ENCODE results near the gene GPRIN3. TPM values are rescaled to one million over a fixed set of nuclear protein-coding genes. Genes with fewer than 3 reads are reported as not detected.

Gene GPRIN3
- polyA plus RNA-seq, 1 donor (not counting 4 experiments of a cell fraction or from before 2014, with no cell fraction given): not detected

- H3K4me2 ChIP-seq (ENCODE audit: control insufficient read depth, extremely low read depth, insufficient read depth, low read depth, low read length): no peak overlapping the region
- no peaks in the 10 kb centered on the region for H3K79me2 ChIP-seq (ENCODE audit: control insufficient read depth, insufficient read depth, low read length)
- H3K4me3 ChIP-seq (ENCODE audit: control insufficient read depth in 2 of 3, extremely low read depth in 1 of 3, insufficient read depth in 2 of 3, low read depth in 1 of 3, low read length in 3 of 3): no peak overlapping the region
- no peak overlapping the region for H3K27ac ChIP-seq (ENCODE audit: control insufficient read depth, insufficient read depth, low read length)
- dilution Hi-C loops (cut with MboI; ENCODE audit: extremely low pct_ligation_motif_present, low sequenced_read_pairs): no loop called here
- DNase-seq (ENCODE audit: low read depth, low spot score) (no peak), FAIRE-seq (no peak)
- no peak overlapping the region for H2AFZ ChIP-seq (ENCODE audit: control insufficient read depth, low read length)
- no peaks in the 10 kb centered on the region for H4K20me1 ChIP-seq (ENCODE audit: control insufficient read depth, extremely low read depth, insufficient read depth, low read length)
- H3K27me3 ChIP-seq (ENCODE audit: control insufficient read depth, extremely low read depth, insufficient read depth, low read length): no peaks in the 10 kb centered on the region
- H3K9me3 ChIP-seq (ENCODE audit: control insufficient read depth, low read depth, low read length): no peaks in the 10 kb centered on the region
- H3K9me1 ChIP-seq (ENCODE audit: control insufficient read depth, extremely low read depth, insufficient read depth, low read length): no peaks in the 10 kb centered on the region
- H3K9ac ChIP-seq (ENCODE audit: control insufficient read depth, extremely low read depth, insufficient read depth, low read length): no peak overlapping the region
- no peak for TF ChIP-seq EZH2 (IDR thresholded peaks at IDR 0.05; ENCODE audit: low read length)
- no peak for TF ChIP-seq CTCF (optimal IDR thresholded peaks at IDR 0.05 in 1 of 3, IDR thresholded peaks at IDR 0.05 in 1 of 3, conservative IDR thresholded peaks at IDR 0.05 in 1 of 3; ENCODE audit: extremely low read depth in 1 of 3, insufficient read depth in 2 of 3, low read length in 3 of 3)
- H3K4me1 ChIP-seq (ENCODE audit: control insufficient read depth, extremely low read depth, insufficient read depth, low read length): no peaks in the 10 kb centered on the region
- H3K36me3 ChIP-seq (ENCODE audit: control insufficient read depth in 2 of 2, extremely low read depth in 1 of 2, insufficient read depth in 2 of 2, low read length in 2 of 2): no peaks in the 10 kb centered on the region
Measured at GRCh38 chr4:89299153-89299791, 8.3 kb downstream of the GPRIN3 start.

- no peak overlapping the region for H3K27ac ChIP-seq (ENCODE audit: control insufficient read depth, insufficient read depth, low read length)
Measured at GRCh38 chr4:89298788-89299152, 8.8 kb downstream of the GPRIN3 start.

More at GRCh38 chr4:89298788-89299152, 8.8 kb downstream of the GPRIN3 start:
- TF ChIP-seq CTCF (optimal IDR thresholded peaks at IDR 0.05 in 1 of 3, IDR thresholded peaks at IDR 0.05 in 1 of 3, conservative IDR thresholded peaks at IDR 0.05 in 1 of 3; ENCODE audit: extremely low read depth in 1 of 3, insufficient read depth in 2 of 3, low read length in 3 of 3) (no peak), EZH2 (IDR thresholded peaks at IDR 0.05; ENCODE audit: low read length) (no peak)
- H2AFZ ChIP-seq (ENCODE audit: control insufficient read depth, low read length): no peak overlapping the region
- dilution Hi-C loops (cut with MboI; ENCODE audit: extremely low pct_ligation_motif_present, low sequenced_read_pairs): no loop called here
- H3K4me2 ChIP-seq (ENCODE audit: control insufficient read depth, extremely low read depth, insufficient read depth, low read depth, low read length): no peak overlapping the region
- H4K20me1 ChIP-seq (ENCODE audit: control insufficient read depth, extremely low read depth, insufficient read depth, low read length): no peaks in the 10 kb centered on the region
- no peaks in the 10 kb centered on the region for H3K4me1 ChIP-seq (ENCODE audit: control insufficient read depth, extremely low read depth, insufficient read depth, low read length)
- DNase-seq (ENCODE audit: low read depth, low spot score) (no peak), FAIRE-seq (no peak)
- no peak overlapping the region for H3K9ac ChIP-seq (ENCODE audit: control insufficient read depth, extremely low read depth, insufficient read depth, low read length)
- no peak overlapping the region for H3K4me3 ChIP-seq (ENCODE audit: control insufficient read depth in 2 of 3, extremely low read depth in 1 of 3, insufficient read depth in 2 of 3, low read depth in 1 of 3, low read length in 3 of 3)
- H3K79me2 ChIP-seq (ENCODE audit: control insufficient read depth, insufficient read depth, low read length): no peaks in the 10 kb centered on the region
- H3K36me3 ChIP-seq (ENCODE audit: control insufficient read depth in 2 of 2, extremely low read depth in 1 of 2, insufficient read depth in 2 of 2, low read length in 2 of 2): no peaks in the 10 kb centered on the region
- H3K27me3 ChIP-seq (ENCODE audit: control insufficient read depth, extremely low read depth, insufficient read depth, low read length): no peaks in the 10 kb centered on the region
- no peaks in the 10 kb centered on the region for H3K9me1 ChIP-seq (ENCODE audit: control insufficient read depth, extremely low read depth, insufficient read depth, low read length)
- no peaks in the 10 kb centered on the region for H3K9me3 ChIP-seq (ENCODE audit: control insufficient read depth, low read depth, low read length)

All from keratinocyte (primary cell).